Raji (cell line): Measurements from ENCODE around the gene SLC30A3.

Experiments used
- POLR2A ChIP-seq: IDR thresholded peaks from 2 replicates; pipeline ENCODE4 v1.6.1; 2011; ENCODE audit warnings: low read depth, low read length, control low read depth; ENCODE audit not compliant: insufficient read depth

Gene SLC30A3

GRCh38 chr2:27222407-27222806 is 40.4 kb downstream of the SLC30A3 start:
- no peak for TF ChIP-seq POLR2A

GRCh38 chr2:27221166-27221565 is 41.7 kb downstream of the SLC30A3 start:
- no peak for TF ChIP-seq POLR2A

- no peak for TF ChIP-seq POLR2A
Measured at GRCh38 chr2:27220091-27220490, 42.8 kb downstream of the SLC30A3 start.

- TF ChIP-seq POLR2A = no peak
Measured at GRCh38 chr2:27219091-27219490, 43.8 kb downstream of the SLC30A3 start.

- TF ChIP-seq POLR2A = no peak
Measured at GRCh38 chr2:27218614-27219013, 44.2 kb downstream of the SLC30A3 start.

- peak; percentile 84 for TF ChIP-seq POLR2A
Measured at GRCh38 chr2:27217173-27218121, 45.4 kb downstream of the SLC30A3 start, which contains the start of gene CAD. Gene CAD (plus strand): TSS chr2:27217369. CDS start chr2:27217552, 183 bp downstream.

- TF ChIP-seq POLR2A = no peak
Measured at GRCh38 chr2:27216416-27217137, 46.3 kb downstream of the SLC30A3 start.

- TF ChIP-seq POLR2A = no peak
Measured at GRCh38 chr2:27214941-27215340, 47.9 kb downstream of the SLC30A3 start.

GRCh38 chr2:27212626-27213471 is 50.0 kb downstream of the SLC30A3 start:
- TF ChIP-seq POLR2A = no peak

GRCh38 chr2:27211943-27212625 is 50.8 kb downstream of the SLC30A3 start, which contains the start of the genes ATRAID and SLC5A6:
Gene ATRAID (plus strand): TSS chr2:27212041. CDS start chr2:27212369, 328 bp downstream.
Gene SLC5A6 (minus strand): TSS chr2:27212268. CDS start chr2:27207650, 4,618 bp downstream.
- peak; percentile 91 for TF ChIP-seq POLR2A

- TF ChIP-seq POLR2A = peak; percentile 48
Measured at GRCh38 chr2:27211241-27211942, 51.5 kb downstream of the SLC30A3 start.

- TF ChIP-seq POLR2A = no peak
Measured at GRCh38 chr2:27209621-27210401, 53.0 kb downstream of the SLC30A3 start.
